NK-92 (cell line): ENCODE measurements around the gene ST6GALNAC5.
"Not testable (repeated sequence)": the region's sequence is repeated elsewhere in the genome, so short reads cannot be mapped to it uniquely, and the experiment has no call there.

Experiments used
- DNase-seq: peaks from one replicate; lab custom pipeline; 2025; ENCODE audit not compliant: unreplicated experiment; lab: John Stamatoyannopoulos, UW

ST6GALNAC5 gene

DNA sequence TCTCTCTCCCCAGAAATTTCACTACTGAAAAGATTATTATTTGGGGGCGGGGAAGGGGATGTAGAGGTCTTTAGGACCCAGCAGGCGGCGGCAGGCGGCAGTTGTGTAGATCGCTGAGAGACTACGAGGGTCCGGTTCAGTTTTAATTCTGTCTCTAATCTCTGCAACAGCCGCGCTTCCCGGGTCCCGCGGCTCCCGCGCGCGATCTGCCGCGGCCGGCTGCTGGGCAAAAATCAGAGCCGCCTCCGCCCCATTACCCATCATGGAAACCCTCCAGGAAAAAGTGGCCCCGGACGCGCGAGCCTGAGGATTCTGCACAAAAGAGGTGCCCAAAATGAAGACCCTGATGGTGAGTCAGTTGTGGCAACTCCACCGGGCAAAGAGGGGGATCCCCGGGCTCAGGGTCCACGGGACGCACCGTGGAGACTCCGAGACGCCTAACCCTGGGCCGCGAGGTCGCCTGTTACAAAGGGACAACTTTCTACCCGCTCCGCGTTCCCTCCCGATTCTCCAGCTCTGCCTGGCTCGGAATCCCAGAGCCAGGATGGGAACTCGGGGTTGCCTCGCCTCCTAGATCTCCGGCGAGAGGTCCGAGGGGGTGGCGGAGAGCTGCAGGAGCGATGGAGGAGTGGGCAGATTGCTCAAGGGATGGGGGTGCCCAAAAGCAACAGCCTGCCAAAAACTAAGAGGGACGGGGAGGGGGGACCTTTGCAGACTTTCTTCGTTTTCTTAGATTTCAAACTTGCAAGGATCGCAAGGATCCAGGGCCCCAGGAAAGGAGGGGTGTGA is at the start of gene ST6GALNAC5:
Gene ST6GALNAC5, plus strand, starts transcription at position 139 of the 789 bp plus-strand sequence.
- DNase-seq = no peak

DNA sequence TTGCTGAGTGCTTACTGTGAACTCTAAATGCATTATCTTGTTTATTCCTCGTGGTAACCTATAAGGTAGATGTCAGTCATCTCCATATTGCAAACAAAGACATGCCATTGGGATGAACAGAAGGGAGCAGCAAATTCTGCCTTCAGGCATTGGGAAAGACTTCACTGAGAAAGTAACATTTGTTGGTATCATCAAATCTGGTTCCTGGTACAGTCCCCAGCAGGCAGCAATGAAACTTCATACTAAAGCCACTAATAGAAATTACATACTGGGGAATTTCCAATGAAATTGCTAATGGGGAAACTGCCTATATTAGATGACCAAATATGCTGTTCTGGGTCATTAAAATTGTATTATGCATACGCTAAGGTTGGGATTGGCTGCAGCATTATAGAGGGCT is 47.3 kb upstream of the ST6GALNAC5 start:
- no peak for DNase-seq

DNA sequence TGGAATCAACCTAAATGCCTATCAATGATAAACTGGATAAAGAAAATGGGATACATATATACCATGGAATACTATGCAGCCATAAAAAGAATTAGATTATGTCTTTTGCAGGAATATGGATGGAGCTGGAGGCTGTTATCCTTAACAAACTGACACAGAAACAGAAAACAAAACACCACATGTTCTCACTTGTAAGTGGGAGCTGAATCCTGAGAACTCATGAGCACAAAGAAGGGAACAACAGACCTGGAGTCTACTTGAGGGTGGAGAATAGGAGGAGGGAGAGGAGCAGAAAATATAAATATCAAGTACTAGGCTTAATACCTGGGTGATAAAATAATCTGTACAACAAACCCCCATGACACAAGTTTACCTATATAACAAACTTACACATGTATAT is 44.3 kb upstream of the ST6GALNAC5 start:
- not testable (repeated sequence) for DNase-seq

DNA sequence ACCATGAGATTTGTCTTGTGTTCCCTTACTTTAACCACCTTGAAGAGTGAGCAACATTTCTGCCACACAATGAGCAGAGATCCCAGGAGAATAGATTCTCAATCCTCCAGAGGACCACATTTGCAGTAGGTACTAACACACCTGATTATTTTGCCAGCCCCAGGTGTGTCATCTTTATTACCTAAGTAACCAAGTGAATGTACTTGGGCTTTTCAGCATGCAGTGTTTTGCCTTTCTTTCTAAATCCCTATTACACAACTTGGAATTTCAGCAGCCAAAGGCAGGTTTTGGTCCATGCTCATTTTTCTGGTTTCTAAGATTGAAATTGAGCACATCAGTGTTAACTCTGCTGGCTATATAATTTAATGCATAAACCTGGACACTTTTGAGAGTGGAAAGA is 43.2 kb upstream of the ST6GALNAC5 start:
- DNase-seq = no peak

DNA sequence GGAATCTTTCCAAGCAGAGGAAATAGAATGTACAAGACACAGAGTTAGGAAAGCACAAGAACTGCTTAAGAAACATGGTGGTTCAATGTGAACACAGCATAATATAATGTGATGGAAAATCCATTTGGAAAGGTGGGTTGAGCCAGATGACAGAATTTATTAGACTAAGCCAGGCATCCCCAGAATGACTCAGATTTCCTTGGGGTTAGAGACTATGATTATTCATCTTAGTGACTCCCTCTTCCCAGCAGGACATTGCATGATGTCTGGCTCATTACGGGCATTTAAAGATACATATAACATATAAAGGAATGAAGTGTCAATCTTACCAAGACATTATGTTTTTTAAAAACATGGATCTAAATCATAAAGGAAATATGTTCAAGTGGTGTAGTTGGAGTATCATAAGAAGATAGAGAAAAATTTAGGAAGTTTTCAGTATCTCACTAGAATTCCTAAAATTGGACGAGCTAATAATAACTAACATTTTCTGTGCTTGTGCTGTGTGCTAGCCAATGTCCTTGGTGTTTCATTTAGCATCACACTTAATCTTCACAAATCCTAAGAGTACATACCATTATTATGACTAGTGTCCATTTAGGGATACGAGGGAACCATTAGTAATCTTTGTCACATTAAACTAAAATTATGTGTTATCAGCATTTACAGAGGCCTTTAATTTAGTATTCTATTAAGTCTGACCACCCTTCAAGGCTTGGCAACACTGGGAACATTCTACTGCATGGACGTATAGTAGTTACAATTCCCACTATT is 41.0 kb upstream of the ST6GALNAC5 start:
- no peak for DNase-seq

DNA sequence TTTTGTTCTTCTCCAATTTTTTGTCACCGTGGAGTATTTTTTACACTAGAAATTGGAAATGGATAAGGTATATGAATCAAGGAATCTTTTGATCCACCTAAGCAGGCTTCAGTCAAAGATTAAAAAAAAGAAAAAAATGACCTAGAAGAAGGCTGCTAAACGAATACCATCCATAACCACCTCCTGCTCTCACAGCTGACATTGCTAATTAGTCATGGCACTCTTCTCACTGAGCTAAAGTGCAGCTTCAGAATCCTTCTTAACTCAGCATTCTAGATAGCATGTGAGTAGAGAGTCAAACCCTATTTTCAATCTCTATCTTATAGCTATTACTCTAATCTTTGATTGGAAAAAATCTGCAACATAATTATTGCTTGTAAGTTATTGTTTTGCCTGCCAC is 40.2 kb upstream of the ST6GALNAC5 start:
- no peak for DNase-seq

DNA sequence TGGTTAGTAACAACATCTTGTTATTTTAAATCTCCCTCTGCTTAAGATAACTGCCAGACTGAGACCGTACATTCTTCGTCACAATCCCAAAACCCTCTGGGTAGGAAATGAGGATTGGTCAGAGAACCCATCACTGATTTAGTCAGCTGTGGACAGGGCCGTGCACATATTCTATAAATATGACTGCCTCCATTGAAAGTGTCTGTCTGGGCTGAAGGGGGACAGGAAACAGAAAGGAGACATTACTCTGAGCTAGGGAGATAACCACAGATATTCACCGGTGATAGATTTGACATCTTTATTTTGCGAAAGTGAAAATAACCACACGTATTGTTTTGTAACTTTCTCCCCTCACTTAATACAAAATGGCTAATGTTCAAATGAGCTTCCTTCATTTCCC is 36.9 kb upstream of the ST6GALNAC5 start:
- no peak for DNase-seq

DNA sequence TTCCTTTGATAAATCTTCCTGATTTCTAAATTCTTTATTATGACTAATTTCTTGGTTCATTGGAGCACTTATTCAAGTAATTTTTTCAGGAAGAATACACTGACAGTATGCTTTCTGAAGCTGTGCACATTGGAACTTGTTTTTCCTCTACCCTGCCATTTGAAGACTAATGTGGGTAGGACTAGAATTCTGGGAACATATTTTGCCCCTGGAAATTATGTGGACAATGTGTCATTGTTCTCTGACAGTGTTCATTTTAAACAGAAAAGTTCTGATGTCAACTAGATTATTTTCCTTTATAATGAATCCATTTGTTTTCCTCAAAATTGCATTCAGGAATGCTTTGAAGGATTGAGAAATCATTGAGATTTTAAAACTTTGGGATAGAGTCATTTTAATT is 34.8 kb upstream of the ST6GALNAC5 start:
- no peak for DNase-seq

DNA sequence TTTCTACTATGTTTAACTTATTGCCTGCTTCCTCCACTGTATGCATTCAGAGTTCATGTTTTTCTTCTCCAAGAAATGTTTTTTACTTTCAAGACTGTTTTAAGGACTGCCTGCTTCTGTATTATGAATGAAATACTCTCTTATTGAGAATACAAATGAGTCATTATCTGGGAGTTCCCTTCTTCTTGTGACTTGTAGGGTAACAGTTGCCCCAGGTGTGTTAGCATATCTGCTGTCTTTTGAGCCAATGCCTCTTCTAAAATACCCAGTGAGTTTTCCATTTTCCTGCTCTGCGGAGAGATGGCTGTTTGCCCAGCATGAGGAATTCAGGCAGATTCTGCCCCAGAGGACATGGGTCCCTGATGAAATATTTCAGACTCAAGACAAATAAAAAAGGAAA is 34.1 kb upstream of the ST6GALNAC5 start:
- DNase-seq = no peak

DNA sequence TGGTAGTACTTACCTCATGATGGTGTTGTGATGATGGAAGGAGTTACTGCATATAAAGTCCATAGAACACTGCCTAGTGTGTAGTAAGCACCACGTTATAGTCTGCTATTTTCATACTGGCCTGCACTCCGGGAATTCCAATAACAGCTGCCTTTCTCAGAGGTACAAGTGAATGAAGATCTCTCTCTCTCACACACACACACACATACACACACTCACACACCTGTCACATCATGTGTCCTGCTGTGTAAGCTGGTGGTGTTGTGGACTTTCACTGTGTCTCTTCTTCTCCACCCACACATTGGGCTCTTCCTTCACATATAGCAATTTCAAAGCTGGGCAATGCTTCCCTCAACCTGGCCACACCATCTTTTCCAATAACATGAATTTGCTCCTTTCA is 33.4 kb upstream of the ST6GALNAC5 start:
- no peak for DNase-seq

DNA sequence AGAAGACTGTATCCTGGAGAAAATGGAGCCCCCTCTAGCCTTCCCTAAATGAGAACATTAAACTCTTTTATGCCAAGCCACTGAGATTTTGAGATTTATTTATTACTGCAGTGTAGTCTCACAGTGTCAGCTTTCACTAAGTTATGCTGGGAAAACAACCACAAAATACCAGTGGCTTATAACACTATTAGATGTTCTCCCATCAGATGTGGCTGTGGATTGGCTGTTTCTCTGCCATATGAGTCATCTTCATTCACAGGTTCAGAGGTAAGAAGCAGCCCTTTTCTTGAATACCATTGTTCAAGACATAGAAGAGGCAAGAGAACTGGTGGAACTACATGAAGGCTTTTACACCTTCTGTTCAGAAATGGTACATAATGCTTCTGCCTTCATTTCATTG is 32.1 kb upstream of the ST6GALNAC5 start:
- no peak for DNase-seq

DNA sequence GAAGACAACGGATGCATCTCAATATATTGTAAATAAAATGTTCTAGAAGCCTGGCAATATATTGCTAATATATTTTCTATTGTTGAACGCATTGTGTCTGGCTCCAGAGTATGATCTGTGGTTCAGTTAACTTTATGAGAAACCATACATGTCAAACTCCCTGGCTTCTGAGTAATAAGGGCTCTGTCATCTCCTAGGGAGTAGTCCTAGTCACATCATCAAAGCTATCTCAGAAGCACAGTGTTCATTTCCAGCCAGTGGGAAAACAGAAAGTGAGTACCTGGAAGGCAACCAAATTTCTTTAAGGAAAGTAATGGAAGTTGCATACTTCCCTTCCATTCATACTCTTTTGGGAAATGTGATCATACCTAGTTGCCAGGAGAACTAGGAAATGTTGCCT is 27.0 kb upstream of the ST6GALNAC5 start:
- no peak for DNase-seq

DNA sequence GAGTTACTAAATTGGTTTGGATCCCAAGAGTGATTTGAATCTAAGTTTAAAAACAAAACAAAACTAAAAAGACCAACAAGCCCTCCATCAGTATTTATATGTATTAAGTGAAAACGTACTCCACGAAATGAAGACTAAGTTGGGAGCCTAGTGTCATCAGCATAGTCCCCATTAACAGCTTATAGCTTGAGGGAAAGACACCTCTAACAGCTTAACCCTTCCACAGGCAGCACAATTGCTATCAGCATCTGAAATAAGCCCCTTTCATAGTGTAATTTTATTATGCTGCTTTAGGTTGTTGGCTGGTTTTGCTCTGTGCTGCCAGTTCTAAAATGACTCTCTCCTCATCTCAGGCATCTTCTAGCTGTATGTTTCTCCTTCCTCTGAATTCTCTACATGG is 25.8 kb upstream of the ST6GALNAC5 start:
- no peak for DNase-seq

DNA sequence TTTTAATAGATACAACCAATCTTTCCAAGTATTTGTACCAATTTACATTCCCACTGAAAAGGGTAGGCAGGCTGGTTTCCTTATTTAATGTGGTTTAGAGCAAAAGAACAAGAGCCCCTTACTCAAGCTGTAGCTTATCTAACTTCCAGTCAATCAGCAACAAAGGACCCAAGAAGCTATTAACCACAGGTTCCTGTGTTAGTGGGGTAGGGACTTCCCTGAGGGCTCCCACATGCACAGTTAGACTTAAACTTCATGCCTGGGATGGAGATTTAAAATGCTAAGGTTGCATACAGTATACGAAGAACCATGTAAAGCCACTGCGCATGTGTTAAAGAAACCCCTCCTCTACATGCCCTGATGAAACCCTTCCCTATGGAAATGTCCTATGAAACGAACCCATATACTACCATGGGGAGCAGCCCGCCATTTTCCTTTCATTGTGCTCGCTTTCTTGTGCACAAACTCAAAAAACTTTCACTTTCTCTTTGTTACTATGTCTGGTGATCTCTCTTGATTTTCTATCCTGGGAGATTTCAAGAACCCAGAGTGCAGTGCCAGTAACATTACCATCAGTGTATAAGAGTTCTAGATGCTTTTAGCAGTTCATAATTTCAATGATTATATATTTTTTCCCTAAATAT is 23.3 kb upstream of the ST6GALNAC5 start:
- no peak for DNase-seq

DNA sequence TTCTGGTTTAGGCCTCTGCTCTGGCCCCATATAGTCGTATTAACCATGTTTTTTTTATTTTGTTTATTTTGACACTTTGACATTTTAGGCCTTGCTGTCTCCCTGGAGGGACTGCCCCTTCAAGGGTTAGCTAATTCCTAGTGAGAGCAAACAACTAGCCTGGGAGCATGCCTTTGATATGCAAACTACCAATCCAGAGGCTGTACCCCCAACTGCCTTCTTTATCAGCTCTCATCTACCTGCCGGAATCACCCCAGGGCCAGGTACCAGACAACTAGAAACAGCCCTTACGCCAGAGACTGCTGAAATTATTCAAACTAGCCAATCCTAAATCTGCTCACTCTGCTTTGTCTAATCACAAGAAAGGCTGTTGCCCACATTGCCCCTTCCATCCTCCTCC is 13.0 kb upstream of the ST6GALNAC5 start:
- DNase-seq = no peak

DNA sequence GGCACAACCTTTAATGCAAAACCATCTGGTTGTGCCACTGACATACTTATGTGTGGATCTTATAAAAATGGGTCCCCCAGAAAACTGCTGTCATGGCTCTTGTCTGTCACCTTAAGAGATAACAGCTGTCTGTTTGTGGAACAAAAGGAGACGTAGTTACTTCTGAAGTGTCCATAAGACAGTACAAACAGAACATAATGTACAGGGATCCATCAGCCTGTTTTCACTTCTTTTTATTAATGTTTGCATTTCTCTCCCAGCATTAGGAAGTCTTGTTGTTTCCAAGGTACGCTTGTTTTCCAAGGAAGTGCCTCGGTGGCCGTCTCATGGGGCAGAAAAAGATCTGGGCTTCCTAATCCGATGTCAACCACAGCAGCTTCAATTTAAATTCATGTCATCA is 11.2 kb upstream of the ST6GALNAC5 start:
- DNase-seq = no peak

DNA sequence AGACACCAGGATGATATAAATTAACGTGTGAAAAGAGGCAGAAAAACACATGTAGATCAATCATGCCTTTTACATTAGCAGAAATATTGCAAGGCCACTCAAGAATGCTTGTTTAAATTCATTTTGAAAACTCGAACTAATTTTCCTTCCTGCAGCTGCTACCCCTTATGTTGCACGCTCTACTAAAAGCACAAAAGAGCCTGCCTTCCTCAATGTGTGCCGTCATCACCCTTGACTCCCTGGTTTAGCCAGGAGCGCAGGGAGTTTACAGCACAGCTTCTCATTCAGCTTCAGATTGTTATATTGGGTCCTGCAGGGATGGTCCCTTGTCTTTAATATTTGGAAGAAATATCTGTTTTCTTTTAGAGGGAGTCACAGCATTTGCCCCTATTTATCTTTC is 10.1 kb upstream of the ST6GALNAC5 start:
- no peak for DNase-seq

DNA sequence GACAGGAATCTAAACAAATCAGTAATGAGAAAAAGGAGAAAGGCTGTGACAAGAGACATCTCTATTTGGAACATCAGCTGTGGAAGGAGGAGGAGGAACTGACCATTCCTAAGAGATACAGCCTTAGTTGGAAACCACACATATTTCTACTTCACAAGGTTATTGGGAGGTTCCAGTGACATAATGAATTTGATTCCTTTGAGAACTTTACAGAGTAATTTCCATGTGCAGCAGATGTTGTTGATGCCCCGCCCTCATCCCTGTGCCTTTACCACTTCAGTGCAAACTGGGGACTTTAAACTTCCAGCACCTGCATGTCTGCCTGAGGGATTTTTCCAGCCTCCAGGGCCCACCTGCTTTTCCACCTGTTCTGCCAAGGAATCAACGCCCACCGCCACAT is 9.3 kb upstream of the ST6GALNAC5 start:
- no peak for DNase-seq

DNA sequence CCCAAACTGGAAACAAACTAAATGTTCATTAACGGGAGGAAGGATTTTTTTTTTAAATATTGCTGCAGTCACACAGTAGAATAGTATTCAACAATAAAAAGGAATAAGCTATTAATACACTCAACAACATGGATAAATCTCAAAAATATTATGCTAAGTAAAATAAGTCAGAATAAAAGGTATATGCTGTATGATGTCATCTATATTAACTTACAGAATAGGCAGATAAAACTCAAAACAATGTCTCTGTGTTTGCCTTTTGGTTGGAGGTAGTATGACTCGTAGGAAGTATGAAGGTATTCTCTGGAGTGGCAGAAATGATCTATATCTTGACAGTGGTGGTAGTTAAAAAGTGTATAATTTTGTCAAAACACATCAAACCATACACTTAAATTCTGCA is 6.1 kb upstream of the ST6GALNAC5 start:
- DNase-seq = no peak

DNA sequence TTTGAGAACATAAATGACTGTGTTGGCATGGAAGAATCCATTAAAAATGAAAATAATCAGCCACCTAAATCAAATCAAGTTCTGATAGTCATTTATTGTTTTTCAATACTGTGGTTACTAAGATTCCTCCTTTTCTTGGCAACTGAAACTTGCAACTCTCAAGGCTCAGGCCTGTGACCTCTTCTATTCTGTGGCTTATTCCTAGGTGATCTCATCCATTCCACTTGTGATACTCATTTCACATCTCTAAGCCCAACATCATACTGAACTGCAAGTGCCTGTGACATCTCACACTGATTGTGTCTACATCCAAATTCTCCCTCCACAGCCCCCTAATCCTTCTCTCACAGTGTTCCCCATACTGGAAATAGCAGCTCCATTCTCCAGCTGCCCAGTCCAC is 4.8 kb upstream of the ST6GALNAC5 start:
- no peak for DNase-seq

DNA sequence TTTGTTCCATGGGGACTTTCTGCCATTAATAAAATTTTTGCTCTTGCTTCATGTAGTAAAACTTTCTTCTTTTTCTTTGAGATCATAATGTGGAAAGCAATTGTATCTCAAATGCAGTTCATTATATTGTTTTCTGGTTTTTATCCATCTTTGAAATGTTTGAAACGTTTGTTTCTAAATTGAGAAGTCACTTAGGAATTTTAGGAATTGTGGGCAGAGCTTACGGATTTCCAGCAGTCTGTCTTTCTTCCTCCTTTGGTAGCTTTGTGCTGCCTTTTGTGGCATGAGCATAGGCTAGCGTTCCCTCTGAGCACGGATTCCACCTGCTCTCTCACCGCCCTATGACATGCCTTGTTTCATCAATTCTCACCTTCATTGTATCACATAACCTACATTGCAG is 2.9 kb upstream of the ST6GALNAC5 start:
- no peak for DNase-seq

DNA sequence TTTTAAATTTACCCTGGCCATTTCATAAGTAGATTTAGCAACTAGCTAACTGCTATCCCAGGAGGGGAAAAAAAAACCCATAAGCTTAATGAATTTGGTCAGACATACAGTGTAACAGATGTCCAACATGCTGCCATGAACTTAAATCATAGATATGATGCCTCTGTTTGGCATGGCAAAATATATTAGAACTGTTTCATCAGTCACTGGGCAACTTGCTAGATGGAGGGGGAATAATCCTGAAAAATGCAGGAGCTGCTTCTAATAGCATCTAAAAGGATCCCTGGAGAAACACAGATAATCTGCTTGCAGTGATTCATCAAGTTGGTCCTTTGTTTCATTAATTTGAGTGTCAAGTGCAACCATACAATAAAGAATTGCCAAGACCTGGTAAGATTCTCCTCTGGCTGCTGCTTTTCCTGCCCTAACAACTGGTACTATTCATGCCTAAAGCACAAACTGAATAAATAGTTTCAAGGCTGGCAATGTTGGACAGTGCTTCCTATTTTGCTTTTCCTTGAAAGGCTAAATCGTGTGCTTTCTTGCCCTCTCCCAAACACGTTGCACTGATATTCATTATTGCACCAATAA is 1.5 kb upstream of the ST6GALNAC5 start:
- no peak for DNase-seq
